A549 (cell line): ENCODE measurements around the gene IFIT1B.

Experiments used
- CTCF ChIP-seq: fragments of >200 bp; sonication (Bioruptor Twin); formaldehyde crosslinking; IDR thresholded peaks from 3 replicates; pipeline ENCODE4 v1.5.1; 2016
- RARB ChIP-seq: fragments of 250-450 bp; sonication (Bioruptor Pico); IDR thresholded peaks from 2 replicates; pipeline ENCODE4 v1.8.0; 2021; ENCODE audit warnings: mild to moderate bottlenecking, moderate library complexity

DNA sequence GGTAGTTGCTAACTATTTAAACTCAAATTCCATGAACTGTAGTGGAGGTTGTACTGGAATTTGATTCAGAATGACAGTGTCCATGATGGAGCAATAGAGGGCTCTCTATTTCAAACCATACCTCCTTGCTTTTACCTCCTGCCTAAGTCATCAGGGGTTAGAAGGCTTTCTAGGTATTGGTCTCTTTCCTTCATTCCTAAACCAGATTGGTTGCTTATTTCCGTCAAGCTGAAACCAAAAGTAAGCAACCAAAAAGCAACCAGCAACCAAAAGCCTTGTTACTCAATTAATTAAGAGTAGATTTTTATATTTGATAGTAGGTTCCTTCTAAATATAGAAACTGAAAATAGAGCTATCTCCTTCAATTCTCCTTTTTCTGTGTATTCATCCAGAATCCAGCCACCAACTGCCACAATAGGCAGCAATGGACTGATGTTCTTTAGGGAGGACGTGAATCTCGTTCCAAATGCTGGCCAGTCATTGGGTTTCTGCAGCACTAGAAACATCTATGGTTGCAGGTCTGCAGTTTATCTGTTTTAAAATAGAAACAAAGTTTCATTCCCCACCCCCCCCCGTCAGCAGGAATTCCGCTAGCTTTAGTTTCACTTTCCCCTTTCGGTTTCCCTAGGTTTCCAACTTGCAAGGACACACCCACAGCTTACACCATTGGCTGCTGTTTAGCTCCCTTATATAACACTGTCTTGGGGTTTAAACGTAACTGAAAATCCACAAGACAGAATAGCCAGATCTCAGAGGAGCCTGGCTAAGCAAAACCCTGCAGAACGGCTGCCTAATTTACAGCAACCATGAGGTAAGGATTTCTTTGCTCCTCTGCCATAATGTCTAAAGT lies 14.3 kb downstream of the IFIT1B start, which contains the start of gene IFIT1:
- TF ChIP-seq CTCF = peak; percentile 33; the same call in 2 of the 3 replicates
- TF ChIP-seq RARB (CRISPR knock-in tag) = no peak
